Stimulated activated CD4-positive, alpha-beta T cell treated with anti-CD3 and anti-CD28 coated beads, Interleukin-4, amount 100 ng/mL, for 4 hours (primary cell): ENCODE measurements around the gene EN1.

Experiments
- DNase-seq, 2 experiments: peaks; one replicate each; pipeline ENCODE4 v3.0.0-alpha.2; 2020

EN1 gene

DNA sequence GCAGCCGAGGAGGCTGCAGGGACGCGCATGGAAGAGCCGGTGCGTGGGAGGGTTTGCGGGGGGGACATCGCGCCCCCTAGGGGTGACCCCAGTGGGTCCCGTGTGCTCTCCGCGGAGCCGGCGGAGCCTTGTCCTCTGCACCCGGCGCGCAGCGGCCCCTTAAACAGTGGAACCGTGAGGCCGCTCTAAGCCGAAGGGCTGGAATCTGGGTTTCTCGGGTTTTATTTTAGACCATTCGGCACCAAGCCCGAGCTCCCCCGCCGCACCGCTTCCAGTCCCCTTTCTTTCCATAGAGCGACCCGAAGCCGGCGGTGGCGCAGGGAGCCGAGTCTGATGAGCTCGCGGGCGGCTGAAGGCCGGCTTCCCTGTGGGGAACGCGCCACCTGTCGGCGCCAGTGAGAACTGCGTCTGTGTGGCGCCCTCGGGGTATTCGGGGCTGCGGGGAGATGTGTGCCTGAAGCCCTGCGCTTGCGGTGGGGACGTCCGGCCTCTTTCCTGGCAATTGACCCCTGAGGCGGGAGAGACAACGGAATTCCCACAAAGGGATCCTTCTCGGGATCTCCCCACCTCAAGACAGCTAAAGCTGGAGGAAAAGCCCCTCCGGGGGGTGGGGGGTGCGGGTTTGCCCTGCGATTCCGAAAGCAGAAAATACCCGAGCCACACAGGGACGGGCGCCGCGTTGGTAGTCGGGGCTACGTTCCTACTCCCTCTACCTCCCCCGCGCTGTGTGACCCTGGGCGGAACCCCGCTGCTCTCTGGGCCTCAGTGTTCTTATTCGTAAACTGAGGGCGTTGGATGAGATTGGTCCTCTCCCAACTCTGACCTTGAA lies 8.2 kb upstream of the EN1 start:
- peak; percentile 72 to 85 for DNase-seq

DNA sequence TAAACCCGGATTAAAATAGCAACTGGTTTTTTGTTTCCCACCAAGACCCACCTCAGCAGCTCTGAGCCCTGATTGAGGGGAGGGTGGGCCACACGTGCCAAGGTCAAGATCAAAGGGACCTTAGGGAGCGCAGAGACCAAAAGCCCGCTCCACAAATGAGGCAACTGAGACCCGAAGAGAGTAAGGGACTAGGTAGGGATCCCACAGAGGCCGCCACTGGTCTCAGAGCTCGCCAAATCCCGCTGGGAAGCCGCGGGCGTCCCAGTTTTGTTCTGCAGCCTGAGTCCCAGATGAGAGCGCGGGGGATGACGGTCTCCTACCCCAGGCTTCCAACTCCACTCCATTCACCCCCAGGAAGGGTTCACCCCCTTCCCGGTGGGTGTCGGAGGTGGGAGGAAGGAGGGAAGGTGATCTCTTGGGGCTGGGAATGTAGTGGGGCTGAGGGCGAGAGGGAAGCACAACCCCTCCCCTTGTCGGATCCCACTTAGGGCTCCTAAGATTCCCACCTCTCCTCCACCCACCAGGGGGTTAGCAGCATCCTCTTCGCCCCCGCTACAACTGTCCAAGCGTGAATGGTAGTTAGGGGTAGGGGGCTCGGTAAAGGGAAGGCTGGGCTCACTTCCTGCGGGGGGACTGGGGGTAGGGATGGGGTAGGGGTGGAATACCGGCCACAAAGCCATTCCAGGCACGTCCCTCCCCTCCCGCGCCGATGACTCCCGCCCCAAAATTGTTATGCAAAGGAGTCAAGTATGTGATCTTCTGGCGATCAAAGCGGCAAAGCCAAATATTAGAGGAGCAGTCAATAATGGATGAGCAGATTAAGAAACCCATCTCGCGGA lies 7.3 kb upstream of the EN1 start:
- no peak for DNase-seq

DNA sequence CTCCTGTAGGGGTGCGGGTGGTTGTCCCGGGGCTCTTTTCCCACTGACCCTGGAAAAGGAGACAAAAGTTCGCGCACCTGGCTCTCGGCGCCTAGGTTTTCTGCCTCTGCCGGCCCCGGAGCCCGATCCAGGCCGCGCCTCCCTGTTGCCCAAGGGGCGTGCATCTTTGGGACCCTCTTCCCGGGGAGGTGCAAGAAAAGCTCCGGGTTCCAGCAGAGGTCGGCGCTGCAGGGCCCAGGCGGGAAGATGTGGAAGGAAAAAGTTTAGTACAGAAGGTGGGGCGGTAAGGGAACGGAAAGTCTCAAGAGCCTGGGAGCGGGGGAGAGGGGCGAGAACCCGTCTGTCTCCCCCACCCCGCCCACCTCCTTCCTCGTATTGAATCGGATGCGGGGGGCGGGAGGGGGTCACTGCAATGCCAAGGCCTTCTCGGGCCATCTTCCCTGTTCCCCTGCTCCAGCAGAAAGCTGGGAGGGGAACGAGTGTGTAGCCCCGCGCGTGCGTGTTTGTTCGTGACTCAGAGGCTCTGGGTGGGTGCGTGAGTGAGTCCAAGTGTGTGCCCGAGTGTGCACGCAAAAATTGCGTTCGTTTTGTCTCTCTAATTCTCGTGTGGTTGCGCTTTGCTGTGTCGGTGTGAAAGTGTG lies 6.3 kb upstream of the EN1 start:
- DNase-seq, result no peak

GRCh38 chr2:118853129-118853640 lies 5.7 kb upstream of the EN1 start:
- DNase-seq, result no peak

DNA sequence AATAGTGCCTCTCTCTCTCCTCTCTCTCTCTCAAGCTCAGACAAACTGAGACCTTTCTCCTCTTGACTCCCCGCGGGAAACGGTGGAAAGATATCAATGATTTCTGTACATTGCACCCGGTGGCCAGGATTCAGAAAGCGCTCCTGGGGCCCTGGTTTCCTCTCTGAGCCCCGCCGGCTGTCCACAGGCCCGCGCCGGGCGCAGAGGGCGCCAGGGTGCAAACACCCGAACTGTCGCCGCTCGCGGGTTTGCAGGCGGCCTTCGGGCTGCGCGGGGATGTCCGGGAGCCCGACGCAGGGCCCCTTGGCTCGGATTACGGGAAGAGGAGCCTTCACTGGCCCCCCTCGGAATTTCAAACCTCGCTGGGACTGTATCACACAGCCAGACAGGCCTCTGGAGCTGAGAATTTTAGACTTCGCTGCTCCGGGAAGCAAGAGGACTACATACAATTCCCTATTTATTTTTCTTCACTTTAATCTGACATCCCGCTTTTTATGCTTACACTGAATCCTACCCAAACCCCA lies 5.2 kb upstream of the EN1 start:
- DNase-seq, result no peak

DNA sequence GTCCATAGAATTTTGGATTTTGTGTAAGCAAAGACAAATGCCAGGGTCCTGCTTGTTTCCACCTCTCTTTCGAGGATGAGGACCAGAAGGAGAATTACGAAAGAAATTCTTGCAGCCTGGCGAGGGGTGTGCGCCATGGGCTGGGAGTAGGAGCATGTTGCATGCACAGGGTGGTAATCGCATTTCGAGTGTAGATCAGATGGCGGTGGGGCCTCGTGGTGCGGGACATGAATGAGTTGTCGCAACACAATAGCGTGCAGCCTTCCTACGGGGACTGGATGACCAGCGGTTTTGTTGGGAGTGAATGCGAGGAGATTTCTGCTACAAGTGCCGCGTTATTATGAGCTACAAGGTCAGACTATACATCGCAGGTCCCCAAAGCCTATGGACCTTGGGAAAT lies 4.2 kb upstream of the EN1 start:
- no peak for DNase-seq

GRCh38 chr2:118850901-118851415 lies 3.5 kb upstream of the EN1 start:
- DNase-seq, result no peak

DNA sequence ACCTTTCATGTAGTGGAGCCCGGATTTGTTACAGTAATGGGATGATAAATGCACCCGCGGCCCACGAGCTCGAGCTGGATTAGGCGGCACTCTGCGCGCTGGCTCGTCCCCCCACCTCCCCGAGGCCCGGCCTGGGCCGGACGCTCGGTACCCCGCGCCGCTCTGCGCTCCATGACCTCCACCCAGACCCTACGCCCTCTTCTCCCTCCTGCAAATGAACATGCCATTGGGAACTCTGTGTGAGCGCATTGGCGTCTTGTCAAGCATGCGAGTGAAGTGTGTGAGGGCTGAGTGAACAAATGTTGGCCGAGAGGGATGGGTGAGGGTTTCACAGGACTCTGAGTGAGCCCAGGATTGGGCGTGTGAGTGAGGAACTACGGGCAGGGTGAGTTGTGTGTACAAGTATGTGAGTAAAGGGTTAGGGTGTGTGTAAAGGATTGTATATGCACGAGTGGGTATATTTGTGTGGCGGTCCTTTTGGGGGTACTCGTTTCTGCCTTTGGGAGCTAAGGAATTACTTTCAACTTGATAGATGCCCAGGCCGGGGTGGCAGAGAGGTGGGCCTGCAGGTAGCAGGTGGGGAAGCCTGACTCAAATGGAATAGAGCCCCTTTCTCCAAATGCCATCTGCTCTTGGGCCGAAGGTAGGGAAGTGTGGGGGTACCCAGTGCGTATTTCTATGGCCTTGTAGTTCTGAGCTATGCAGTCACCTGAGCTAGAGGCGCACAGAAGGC lies 2.9 kb upstream of the EN1 start:
- DNase-seq, result no peak

- DNase-seq, result no peak
These were observed 2.0 kb upstream of the EN1 start for GRCh38 chr2:118849226-118850167.

DNA sequence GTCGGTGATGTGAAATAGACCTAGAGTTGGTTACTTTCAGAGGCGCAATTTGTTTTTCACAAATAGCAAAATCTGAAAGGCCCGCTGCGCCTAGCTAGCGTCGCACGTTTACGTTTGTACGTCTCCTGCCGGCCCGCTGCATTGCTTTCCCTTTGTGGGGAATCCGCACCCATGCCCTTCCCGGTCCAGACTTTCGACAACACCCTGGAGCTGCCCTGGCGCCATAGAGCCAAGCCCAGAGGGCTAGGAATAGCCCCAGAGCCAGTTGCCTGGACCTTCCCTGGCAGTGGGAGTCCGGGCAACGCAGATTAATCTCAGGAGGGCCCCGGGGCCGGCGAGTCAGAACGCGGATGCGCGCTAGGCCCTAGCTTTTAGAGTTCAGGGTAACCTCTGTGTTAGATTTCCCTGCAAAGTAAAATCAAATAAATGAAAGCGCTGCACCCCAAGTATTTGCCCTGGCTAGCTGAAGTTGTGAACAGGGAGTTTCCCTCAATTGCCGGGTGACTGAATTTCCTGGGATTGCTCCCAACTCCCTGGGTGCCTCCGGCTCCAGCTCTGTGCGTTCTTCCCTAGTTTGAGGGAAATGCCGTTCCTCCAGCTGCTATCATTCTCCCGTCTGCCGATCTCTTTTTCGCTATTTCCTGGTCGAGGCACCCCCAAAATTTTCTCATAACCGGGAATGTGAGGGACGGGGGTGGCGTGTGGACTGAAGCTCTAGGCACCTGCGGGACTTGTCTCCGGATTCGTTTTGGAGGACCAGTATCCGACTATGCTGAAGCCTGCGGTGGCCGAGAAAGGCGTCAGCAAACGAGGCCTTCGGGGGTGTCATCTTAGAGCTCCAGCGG lies 1.2 kb upstream of the EN1 start:
- DNase-seq, result no peak

- DNase-seq, result peak in 1 of 2 experiments; percentile 35
These were observed 319 bp upstream of the EN1 start for GRCh38 chr2:118847762-118848172.

GRCh38 chr2:118846442-118846952 lies 951 bp downstream of the EN1 start:
- no peak for DNase-seq

DNA sequence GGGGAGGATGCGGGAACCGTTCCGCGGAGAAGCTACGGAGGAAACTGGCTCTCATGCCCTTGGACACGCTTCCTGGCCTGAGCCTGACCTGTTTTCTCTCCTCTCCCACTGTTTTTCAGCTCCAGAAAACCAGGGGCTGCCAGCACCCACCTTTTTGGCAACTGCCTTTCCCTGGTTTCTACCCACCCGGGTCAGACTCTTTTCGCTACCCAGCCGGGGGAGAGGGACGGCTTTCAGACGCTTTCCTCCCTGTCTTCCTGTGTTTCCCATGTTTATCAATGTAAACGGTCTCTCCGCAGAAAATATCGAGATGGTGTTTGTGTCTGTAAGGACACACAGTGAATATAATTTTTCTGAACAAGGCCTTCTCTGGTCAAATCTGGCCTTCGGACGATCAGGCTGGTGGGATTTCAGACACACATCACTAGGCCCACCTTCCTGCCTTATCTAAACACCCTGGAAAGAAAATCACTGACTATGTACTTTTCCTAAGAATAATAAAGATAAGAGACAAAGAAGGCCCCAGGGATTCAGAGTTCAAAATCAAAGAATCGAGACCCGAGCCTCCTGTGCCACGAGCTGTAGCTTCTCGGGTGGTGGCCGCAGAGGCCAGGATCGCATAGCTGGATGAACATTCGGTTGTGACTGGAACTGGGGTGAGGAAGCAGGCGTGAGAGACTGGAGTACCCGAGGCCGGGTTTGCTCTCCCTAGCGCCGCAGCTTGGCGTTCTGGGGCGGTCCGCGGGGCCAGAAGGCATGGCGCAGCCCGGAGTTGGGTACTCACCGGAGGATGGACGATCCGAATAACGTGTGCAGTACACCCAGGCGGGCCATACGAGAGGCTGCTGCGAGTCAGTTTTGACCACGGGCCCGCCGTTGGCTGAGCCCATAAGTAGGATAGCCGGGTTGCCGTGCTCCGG lies 1.7 kb downstream of the EN1 start:
- no peak for DNase-seq

DNA sequence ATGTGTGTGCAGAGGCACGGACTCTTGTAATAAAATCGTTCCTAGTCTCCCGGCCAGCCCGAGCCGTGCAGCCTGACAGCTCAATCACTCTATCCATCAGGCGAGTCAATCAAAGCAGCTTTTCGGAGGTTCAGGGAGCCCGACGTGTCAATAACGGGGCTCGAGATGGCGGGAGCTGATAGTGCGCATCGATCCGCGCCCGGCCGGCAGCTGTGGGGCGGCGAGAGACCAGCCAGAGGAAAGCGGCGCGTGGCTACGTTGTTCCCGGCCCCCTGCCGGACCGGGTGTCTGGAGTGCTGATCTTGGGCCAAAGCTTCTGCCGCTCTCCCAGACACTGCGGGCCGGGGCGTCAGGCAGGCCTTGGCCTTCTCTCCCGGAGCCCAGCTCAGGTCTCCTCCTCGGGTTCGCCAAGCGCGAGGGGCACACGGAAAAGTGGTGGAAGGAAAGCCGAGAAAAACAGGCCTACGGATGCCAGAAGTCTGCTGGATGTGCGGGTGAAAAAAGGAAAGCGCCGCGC lies 2.4 kb downstream of the EN1 start:
- no peak for DNase-seq

DNA sequence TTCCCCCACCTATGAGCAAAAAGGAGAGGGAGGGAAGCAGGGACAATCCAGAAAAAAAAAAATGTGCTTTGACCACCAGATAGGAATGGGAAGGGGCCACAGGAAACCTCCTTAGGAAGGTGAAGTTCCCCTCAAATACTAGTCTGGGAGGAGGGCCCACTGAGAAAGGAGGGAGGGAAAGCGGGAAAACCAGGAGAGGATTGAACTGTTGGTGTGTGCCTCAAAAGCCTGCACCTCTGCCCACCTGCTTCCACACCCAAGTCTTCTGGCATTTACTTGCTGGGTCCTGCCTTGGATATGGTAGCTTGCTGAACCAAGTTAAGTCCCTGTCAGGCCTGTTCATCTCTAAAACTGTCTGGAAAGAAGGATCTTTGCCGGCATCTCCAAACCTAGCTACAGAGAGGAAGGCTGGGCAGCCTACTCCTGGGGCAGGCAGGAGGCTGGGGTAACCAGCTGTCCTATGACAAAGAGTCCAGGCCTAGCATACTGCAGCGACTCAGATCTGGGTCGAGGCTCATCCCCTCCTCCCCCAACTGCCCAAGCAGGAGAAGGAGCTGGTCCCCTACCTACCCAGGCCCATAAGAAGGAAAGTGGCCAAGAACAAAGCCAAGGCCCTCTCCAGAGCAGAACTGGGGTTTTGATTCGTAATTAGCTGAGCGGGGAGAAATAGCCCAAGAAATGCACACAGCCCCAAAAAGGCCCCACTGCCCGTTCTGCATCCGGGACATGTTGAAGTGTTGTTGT lies 3.0 kb downstream of the EN1 start:
- DNase-seq, result no peak

DNA sequence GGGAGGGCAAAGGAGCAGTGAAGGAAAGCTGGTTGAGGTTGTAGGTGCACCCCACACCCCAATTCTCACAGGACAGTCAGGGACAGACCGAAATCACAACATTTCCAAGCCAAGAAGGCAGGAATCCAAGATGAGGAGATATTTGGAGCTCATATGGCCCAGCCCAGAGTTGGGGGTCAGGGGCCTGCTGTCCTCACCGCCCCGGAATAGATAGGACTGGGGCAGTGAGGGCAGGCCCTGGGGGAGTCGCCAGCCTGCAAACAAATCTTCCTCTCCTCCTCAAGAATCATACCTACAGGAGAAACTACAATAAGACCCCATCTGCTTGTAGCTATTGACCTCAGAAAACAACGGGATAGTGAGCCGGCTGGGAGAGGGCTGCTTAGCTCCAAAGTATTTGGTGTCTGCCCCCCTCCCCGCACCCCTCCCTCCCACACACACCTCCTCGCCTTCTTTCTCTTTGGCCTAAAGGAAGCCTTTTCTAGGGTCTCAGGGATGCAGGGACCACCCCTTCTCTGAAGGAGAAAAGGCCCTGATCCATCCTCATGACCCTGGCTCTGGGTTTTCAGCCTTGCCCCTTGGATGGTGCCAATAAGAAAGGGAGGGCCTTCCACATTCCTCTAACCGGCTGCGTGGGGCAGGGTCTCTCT lies 3.8 kb downstream of the EN1 start:
- DNase-seq, result no peak
